ENCODE results near the gene ZBTB16.

Gene ZBTB16

GRCh38 chr11:114088836-114089235, 29.3 kb downstream of the ZBTB16 start:
- no peak for DNase-seq (ENCODE audit: extremely low spot score)
- TF ChIP-seq CTCF (IDR thresholded peaks at IDR 0.05; ENCODE audit: control extremely low read depth, extremely low read depth, low read depth, missing control alignments) = no peak
- POLR2A ChIA-PET = no interaction called here
- CTCF ChIA-PET = no interaction called here

GRCh38 chr11:114089748-114090147, 30.2 kb downstream of the ZBTB16 start:
- ChIA-PET POLR2A (no interaction called here), CTCF (no interaction called here)
- no peak for TF ChIP-seq CTCF (IDR thresholded peaks at IDR 0.05; ENCODE audit: control extremely low read depth, extremely low read depth, low read depth, missing control alignments)
- no peak for DNase-seq (ENCODE audit: extremely low spot score)

GRCh38 chr11:114090225-114090910, 30.9 kb downstream of the ZBTB16 start:
- POLR2A ChIA-PET = no interaction called here
- no peak for TF ChIP-seq CTCF (IDR thresholded peaks at IDR 0.05; ENCODE audit: control extremely low read depth, extremely low read depth, low read depth, missing control alignments)
- DNase-seq (ENCODE audit: extremely low spot score) = no peak
- CTCF ChIA-PET = no interaction called here

- TF ChIP-seq CTCF (IDR thresholded peaks at IDR 0.05; ENCODE audit: control extremely low read depth, extremely low read depth, low read depth, missing control alignments) = no peak
- ChIA-PET POLR2A (no interaction called here), CTCF (no interaction called here)
- no peak for DNase-seq (ENCODE audit: extremely low spot score)
Measured at GRCh38 chr11:114090976-114091375, 31.5 kb downstream of the ZBTB16 start.

GRCh38 chr11:114091516-114092397, 32.2 kb downstream of the ZBTB16 start:
- ChIA-PET CTCF (no interaction called here), POLR2A (no interaction called here)
- no peak for TF ChIP-seq CTCF (IDR thresholded peaks at IDR 0.05; ENCODE audit: control extremely low read depth, extremely low read depth, low read depth, missing control alignments)
- DNase-seq (ENCODE audit: extremely low spot score) = no peak

GRCh38 chr11:114092478-114092877, 33.0 kb downstream of the ZBTB16 start:
- ChIA-PET CTCF (no interaction called here), POLR2A (no interaction called here)
- TF ChIP-seq CTCF (IDR thresholded peaks at IDR 0.05; ENCODE audit: control extremely low read depth, extremely low read depth, low read depth, missing control alignments) = no peak
- DNase-seq (ENCODE audit: extremely low spot score) = no peak

Measured in GM10248 (cell line).